CD4-positive, alpha-beta T cell treated with Interleukin-6 for 4 hours (primary cell): ENCODE measurements around the gene CCL11.
"Not testable (repeated sequence)": the region's sequence is repeated elsewhere in the genome, so short reads cannot be mapped to it uniquely, and the experiment has no call there.

Experiments
- DNase-seq: peaks from one replicate; pipeline ENCODE4 v3.0.0-alpha.2; 2020; ENCODE audit warnings: mixed read lengths

CCL11 gene

GRCh38 chr17:34312080-34312479 is 26.5 kb downstream of the CCL11 start:
- no peak for DNase-seq

GRCh38 chr17:34313164-34313563 is 27.6 kb downstream of the CCL11 start:
- DNase-seq: no peak

GRCh38 chr17:34314279-34314678 is 28.7 kb downstream of the CCL11 start:
- DNase-seq: no peak

GRCh38 chr17:34318474-34318873 is 32.9 kb downstream of the CCL11 start:
- DNase-seq: no peak

GRCh38 chr17:34319039-34319483 is 33.5 kb downstream of the CCL11 start, which contains the start of gene CCL8:
CCL8 (plus strand) TSS chr17:34319435; CDS start chr17:34319502, 67 bp downstream.
- no peak for DNase-seq

GRCh38 chr17:34321964-34322363 is 36.4 kb downstream of the CCL11 start:
- DNase-seq: no peak

GRCh38 chr17:34327580-34327979 is 42.0 kb downstream of the CCL11 start:
- DNase-seq: not testable (repeated sequence)

GRCh38 chr17:34337701-34338100 is 52.2 kb downstream of the CCL11 start:
- no peak for DNase-seq
